Effector memory CD8-positive, alpha-beta T cell (primary cell): ENCODE measurements around the gene KDM4B.
A peak's percentile ranks its signal among the peaks of the same experiment; 100 is the strongest.

Source experiments
- ATAC-seq: fragments of 150-1000 bp; cut with Tn5 transposase; replicated peaks from 2 replicates; pipeline ENCODE4 v1.10.0; 2021; ENCODE audit warnings: mild to moderate bottlenecking, moderate library complexity
- DNase-seq, 3 experiments: peaks; one replicate each; pipeline ENCODE4 v3.0.0; 2021
- H3K27ac Mint-ChIP-seq, 2 donors: one replicate each; pipeline ENCODE4 v1.8.0; 2022; ENCODE audit warnings: mild to moderate bottlenecking in 2 of 2, mixed read lengths in 2 of 2, moderate library complexity in 2 of 2
- H3K27me3 Mint-ChIP-seq, 2 donors: one replicate each; pipeline ENCODE4 v1.8.0; 2022; ENCODE audit warnings: mixed read lengths in 2 of 2
- H3K36me3 Mint-ChIP-seq: one replicate; pipeline ENCODE4 v1.8.0; 2022; ENCODE audit warnings: mild to moderate bottlenecking, moderate library complexity, mixed read lengths; ENCODE audit not compliant: insufficient read depth
- H3K4me1 Mint-ChIP-seq, 2 donors: one replicate each; pipeline ENCODE4 v1.8.0; 2022; ENCODE audit warnings: low read depth in 2 of 2, mixed read lengths in 2 of 2
- H3K4me3 Mint-ChIP-seq, 2 donors: one replicate each; pipeline ENCODE4 v1.8.0; 2022; ENCODE audit warnings: mild to moderate bottlenecking in 2 of 2, mixed read lengths in 2 of 2, moderate library complexity in 2 of 2
- H3K9me3 Mint-ChIP-seq, 2 donors: one replicate each; pipeline ENCODE4 v1.8.0; 2022; ENCODE audit warnings: mixed read lengths in 2 of 2

KDM4B gene

DNA sequence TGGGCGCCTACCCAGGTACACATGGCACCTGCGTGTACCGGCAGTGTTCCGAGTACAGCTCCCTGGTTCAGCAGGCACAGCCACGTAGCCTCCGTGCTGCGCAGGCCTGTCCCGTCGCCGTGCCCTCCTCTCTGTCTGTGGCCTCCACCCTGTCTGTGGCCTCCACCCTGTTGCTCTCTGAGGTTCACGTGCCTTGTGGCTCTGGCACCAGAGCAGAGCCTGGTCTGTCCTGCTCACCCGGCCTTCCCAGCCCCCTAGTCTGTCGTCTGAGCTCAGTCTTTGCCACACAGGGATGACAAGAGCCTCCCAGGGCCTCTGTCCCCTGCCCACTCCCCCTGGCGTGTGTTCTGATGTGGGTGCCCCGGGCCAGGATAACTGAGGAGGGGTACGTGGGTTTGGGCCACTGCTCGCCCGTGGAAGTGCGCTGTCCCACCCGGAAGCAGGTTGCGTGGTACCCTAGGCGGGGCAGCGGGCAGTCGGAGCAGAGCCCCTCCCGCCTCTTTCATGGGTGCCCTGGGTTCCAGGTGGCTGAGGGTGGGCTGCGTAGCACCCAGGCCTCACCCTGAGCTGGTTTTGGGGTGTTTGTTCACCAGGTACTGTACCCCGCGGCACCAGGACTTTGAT, 71.7 kb downstream of the KDM4B start:
- ATAC-seq (no peak), DNase-seq (no peak)
- H3K27ac Mint-ChIP-seq: no peak overlapping the region
- peaks cover 17% of the 10 kb centered on the region for H3K36me3 Mint-ChIP-seq
- H3K4me1 Mint-ChIP-seq: peaks cover 6 to 8% of the 10 kb centered on the region in 2 donors
- no peaks in the 10 kb centered on the region for H3K9me3 Mint-ChIP-seq
- no peak overlapping the region for H3K4me3 Mint-ChIP-seq
- no peaks in the 10 kb centered on the region for H3K27me3 Mint-ChIP-seq

- Mint-ChIP-seq H3K36me3 (peaks cover 14% of the 10 kb centered on the region), H3K4me3 (no peak overlapping the region), H3K4me1 (peaks cover 6 to 8% of the 10 kb centered on the region in 2 donors), H3K27ac (no peak overlapping the region), H3K27me3 (no peaks in the 10 kb centered on the region), H3K9me3 (no peaks in the 10 kb centered on the region)
- no peak for ATAC-seq
- DNase-seq: no peak
Measured at GRCh38 chr19:5041168-5041912, 72.4 kb downstream of the KDM4B start.

- ATAC-seq (no peak), DNase-seq (no peak)
- H3K4me1 Mint-ChIP-seq: peaks cover 5 to 6% of the 10 kb centered on the region in 2 donors
- H3K27ac Mint-ChIP-seq: no peak overlapping the region
- H3K9me3 Mint-ChIP-seq: no peaks in the 10 kb centered on the region
- H3K4me3 Mint-ChIP-seq: no peak overlapping the region
- no peaks in the 10 kb centered on the region for H3K27me3 Mint-ChIP-seq
- H3K36me3 Mint-ChIP-seq: peaks cover 15% of the 10 kb centered on the region
Measured at GRCh38 chr19:5041913-5042187, 72.9 kb downstream of the KDM4B start.

- H3K27ac Mint-ChIP-seq: no peak overlapping the region
- DNase-seq (no peak), ATAC-seq (no peak)
- H3K36me3 Mint-ChIP-seq: peaks cover 16% of the 10 kb centered on the region
- H3K4me3 Mint-ChIP-seq: no peak overlapping the region
- no peaks in the 10 kb centered on the region for H3K9me3 Mint-ChIP-seq
- H3K27me3 Mint-ChIP-seq: no peaks in the 10 kb centered on the region
- H3K4me1 Mint-ChIP-seq: peaks cover 4 to 6% of the 10 kb centered on the region in 2 donors
Measured at GRCh38 chr19:5042556-5042955, 73.6 kb downstream of the KDM4B start.

GRCh38 chr19:5045029-5045428, 76.1 kb downstream of the KDM4B start:
- Mint-ChIP-seq H3K4me3 (no peak overlapping the region), H3K36me3 (peaks cover 23% of the 10 kb centered on the region), H3K4me1 (peaks cover 0 to 4% of the 10 kb centered on the region in 2 donors), H3K27ac (peak overlapping the region in 1 of 2 donors; percentile 57), H3K9me3 (no peaks in the 10 kb centered on the region), H3K27me3 (no peaks in the 10 kb centered on the region)
- ATAC-seq (no peak), DNase-seq (no peak)

DNA sequence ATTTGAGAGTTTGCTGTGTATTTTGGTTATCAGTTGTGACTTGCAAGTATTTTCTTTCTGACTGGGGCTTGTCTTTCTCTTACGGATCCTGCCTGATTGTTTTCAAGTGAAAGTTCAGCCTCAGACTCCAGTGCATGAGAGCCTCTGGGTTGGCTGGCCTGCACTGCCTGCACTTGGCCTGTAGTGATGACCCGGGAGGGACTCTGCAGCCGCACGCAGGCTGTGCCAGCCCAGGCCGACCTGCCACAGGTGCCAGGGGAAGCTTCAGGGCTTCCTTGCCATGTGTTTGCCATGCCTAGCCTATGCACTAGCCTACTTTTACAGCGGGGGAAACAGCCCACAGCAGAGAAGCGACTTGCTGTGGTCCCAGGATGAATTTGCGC, 77.0 kb downstream of the KDM4B start:
- H3K4me1 Mint-ChIP-seq: peaks cover 0 to 4% of the 10 kb centered on the region in 2 donors
- peak overlapping the region in 1 of 2 donors; percentile 54 for H3K27ac Mint-ChIP-seq
- H3K36me3 Mint-ChIP-seq: peaks cover 23% of the 10 kb centered on the region
- H3K4me3 Mint-ChIP-seq: no peak overlapping the region
- DNase-seq (no peak), ATAC-seq (no peak)
- H3K27me3 Mint-ChIP-seq: no peaks in the 10 kb centered on the region
- no peaks in the 10 kb centered on the region for H3K9me3 Mint-ChIP-seq

DNA sequence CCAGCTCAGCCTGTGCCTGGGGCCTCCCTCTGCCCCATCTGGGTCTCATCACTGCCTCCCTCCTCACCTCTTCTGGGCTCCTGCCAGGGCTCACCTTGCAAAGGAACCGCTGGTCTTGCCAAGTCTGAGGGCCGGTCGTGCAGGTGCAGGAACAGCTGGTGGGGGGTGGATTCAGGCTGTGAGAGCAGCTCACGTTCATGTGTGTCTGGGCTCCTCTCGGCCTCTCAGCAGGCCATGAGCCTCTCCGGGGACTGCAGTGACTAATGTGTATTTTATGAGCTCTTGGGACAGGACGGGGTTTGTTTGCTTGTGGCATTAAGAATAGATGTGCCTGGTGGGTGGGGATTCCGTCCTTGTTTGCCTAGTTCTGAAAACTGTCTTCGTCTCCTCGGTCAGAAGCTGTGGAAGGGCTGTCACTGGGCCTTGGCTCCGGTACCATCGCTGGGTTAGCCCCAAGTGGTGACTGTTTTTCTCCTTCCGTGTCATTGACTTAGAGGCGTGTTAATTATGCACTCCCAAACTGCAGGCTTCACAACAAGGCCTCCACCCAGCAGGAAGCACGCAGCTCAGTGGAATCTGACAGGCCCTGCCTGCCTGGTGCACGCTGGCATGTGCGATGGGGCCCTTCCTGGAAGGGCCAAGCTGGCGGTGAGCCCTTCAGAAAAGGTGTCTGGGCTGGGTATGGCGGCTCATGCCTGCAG, 77.6 kb downstream of the KDM4B start:
- peaks cover 0 to 4% of the 10 kb centered on the region in 2 donors for H3K4me1 Mint-ChIP-seq
- no peaks in the 10 kb centered on the region for H3K9me3 Mint-ChIP-seq
- no peaks in the 10 kb centered on the region for H3K27me3 Mint-ChIP-seq
- DNase-seq (no peak), ATAC-seq (no peak)
- H3K4me3 Mint-ChIP-seq: no peak overlapping the region
- peak overlapping the region in 1 of 2 donors; percentile 54 for H3K27ac Mint-ChIP-seq
- peaks cover 23% of the 10 kb centered on the region for H3K36me3 Mint-ChIP-seq

- Mint-ChIP-seq H3K9me3 (no peaks in the 10 kb centered on the region), H3K27ac (no peak overlapping the region), H3K27me3 (no peaks in the 10 kb centered on the region), H3K4me1 (peaks cover 0 to 4% of the 10 kb centered on the region in 2 donors), H3K4me3 (no peak overlapping the region), H3K36me3 (peaks cover 14% of the 10 kb centered on the region)
- ATAC-seq (no peak), DNase-seq (no peak)
Measured at GRCh38 chr19:5047251-5047935, 78.5 kb downstream of the KDM4B start.

- Mint-ChIP-seq H3K36me3 (peaks cover 9% of the 10 kb centered on the region), H3K4me1 (peaks cover 0 to 6% of the 10 kb centered on the region in 2 donors), H3K9me3 (no peaks in the 10 kb centered on the region), H3K27me3 (no peaks in the 10 kb centered on the region), H3K4me3 (no peak overlapping the region), H3K27ac (no peak overlapping the region)
- ATAC-seq: peak; percentile 76
- DNase-seq: peak; percentile 50 to 59 (median 57)
Measured at GRCh38 chr19:5048091-5048726, 79.3 kb downstream of the KDM4B start.

GRCh38 chr19:5048727-5049553, 80.0 kb downstream of the KDM4B start:
- Mint-ChIP-seq H3K27ac (no peak overlapping the region), H3K27me3 (no peaks in the 10 kb centered on the region), H3K9me3 (no peaks in the 10 kb centered on the region), H3K4me1 (peaks cover 0 to 6% of the 10 kb centered on the region in 2 donors), H3K36me3 (peaks cover 9% of the 10 kb centered on the region), H3K4me3 (no peak overlapping the region)
- ATAC-seq (no peak), DNase-seq (no peak)

GRCh38 chr19:5049561-5049960, 80.6 kb downstream of the KDM4B start:
- no peak overlapping the region for H3K4me3 Mint-ChIP-seq

DNA sequence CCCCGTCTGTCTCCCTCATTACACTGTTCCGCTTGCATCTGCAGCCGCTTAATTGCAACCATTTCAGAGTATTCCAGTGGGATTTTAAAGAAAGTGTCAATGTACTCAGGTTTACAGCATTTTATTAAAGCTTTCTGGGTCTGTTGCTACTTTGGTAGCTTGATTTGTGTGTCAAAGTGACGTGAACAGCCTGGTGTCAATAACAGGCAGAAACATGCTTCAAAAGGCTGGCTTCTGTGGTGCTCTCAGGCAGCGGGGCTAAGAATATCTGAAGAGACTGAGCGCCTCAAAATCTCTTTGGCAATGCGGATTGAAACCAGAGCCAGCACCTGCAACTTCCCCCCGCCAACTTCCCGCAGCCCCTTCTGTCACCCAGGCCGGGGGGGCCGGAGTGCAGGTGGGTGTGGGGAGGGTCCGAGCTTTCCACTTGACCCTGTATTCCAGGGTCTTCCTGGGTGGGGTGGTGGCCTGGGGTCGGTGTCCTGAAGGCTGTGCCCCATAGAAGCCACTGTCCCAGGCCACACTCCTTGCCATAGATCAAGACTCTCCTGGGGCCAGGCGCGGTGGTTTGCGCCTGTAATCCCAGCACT, 81.2 kb downstream of the KDM4B start:
- Mint-ChIP-seq H3K27ac (peak overlapping the region in 1 of 2 donors; percentile 46), H3K36me3 (peaks cover 14% of the 10 kb centered on the region), H3K4me1 (peaks cover 0 to 6% of the 10 kb centered on the region in 2 donors), H3K9me3 (no peaks in the 10 kb centered on the region), H3K4me3 (no peak overlapping the region), H3K27me3 (no peaks in the 10 kb centered on the region)
- ATAC-seq (no peak), DNase-seq (no peak)

More at GRCh38 chr19:5049561-5049960, 80.6 kb downstream of the KDM4B start:
- Mint-ChIP-seq H3K36me3 (peaks cover 13% of the 10 kb centered on the region), H3K27ac (no peak overlapping the region), H3K4me1 (peaks cover 0 to 6% of the 10 kb centered on the region in 2 donors), H3K27me3 (no peaks in the 10 kb centered on the region), H3K9me3 (no peaks in the 10 kb centered on the region)
- no peak for DNase-seq
- no peak for ATAC-seq
